HepG2 (cell line): Measurements from ENCODE around the gene SEC14L1. TPM values are rescaled to one million over a fixed set of nuclear protein-coding genes. Genes with fewer than 3 reads are reported as not detected.

Experiments
- CHCHD3 ChIP-seq: sonication (generic); formaldehyde crosslinking; IDR thresholded peaks from 2 replicates; pipeline ENCODE4 v1.8.0; 2022; ENCODE audit warnings: mild to moderate bottlenecking, missing genetic modification reagents, moderate library complexity
- EP300 ChIP-seq, 3 experiments: sonication (generic) in 1 of 3; formaldehyde crosslinking in 1 of 3; IDR thresholded peaks; 2 replicates each; pipeline versions ENCODE4 v1.5.1 to v1.6.1; 2011 to 2020; ENCODE audit warnings: low read depth in 2 of 3, low read length in 2 of 3, borderline replicate concordance in 1 of 3, improper control_type of control experiment in 1 of 3, mild to moderate bottlenecking in 1 of 3, missing genetic modification reagents in 1 of 3, moderate library complexity in 1 of 3
- ESRRA ChIP-seq: sonication (generic); formaldehyde crosslinking; IDR thresholded peaks from 2 replicates; pipeline ENCODE4 v1.5.1; 2020; ENCODE audit warnings: mild to moderate bottlenecking, low read depth, missing genetic modification reagents
- FOXA1 ChIP-seq, 2 experiments: fragments of 450-650 bp in 1 of 2; sonication (generic) in 1 of 2; formaldehyde crosslinking in 1 of 2; IDR thresholded peaks; 2 replicates each; pipeline versions ENCODE4 v1.4.0 to v1.6.1; 2016 to 2020; ENCODE audit warnings: missing genetic modification reagents in 1 of 2
- GABPB1 ChIP-seq: IDR thresholded peaks from 2 replicates; pipeline ENCODE4 v1.6.1; 2016; ENCODE audit warnings: mild to moderate bottlenecking, missing genetic modification reagents, moderate library complexity, missing compliant biosample characterization
- ISL2 ChIP-seq: sonication (generic); formaldehyde crosslinking; IDR thresholded peaks from 2 replicates; pipeline ENCODE4 v1.5.0; 2020; ENCODE audit warnings: missing genetic modification reagents
- PITX1 ChIP-seq: sonication (generic); formaldehyde crosslinking; IDR thresholded peaks from 2 replicates; pipeline ENCODE4 v1.5.1; 2020; ENCODE audit warnings: mild to moderate bottlenecking, missing genetic modification reagents
- POGZ ChIP-seq: sonication (generic); formaldehyde crosslinking; IDR thresholded peaks from 2 replicates; pipeline ENCODE4 v1.4.0; 2020; ENCODE audit warnings: mild to moderate bottlenecking, missing genetic modification reagents
- PRPF4 ChIP-seq: fragments of 200-400 bp; formaldehyde crosslinking; IDR thresholded peaks from 2 replicates; pipeline ENCODE4 v1.6.1; 2016; ENCODE audit warnings: low read length, low read depth; ENCODE audit not compliant: poor library complexity, severe bottlenecking
- RXRB ChIP-seq: IDR thresholded peaks from 2 replicates; pipeline ENCODE4 v1.6.1; 2016; ENCODE audit warnings: borderline replicate concordance, missing genetic modification reagents, missing compliant biosample characterization
- SALL2 ChIP-seq: sonication (generic); formaldehyde crosslinking; IDR thresholded peaks from 2 replicates; pipeline ENCODE4 v1.8.1; 2023; ENCODE audit warnings: mild to moderate bottlenecking, missing genetic modification reagents, inconsistent platforms
- SAP130 ChIP-seq: IDR thresholded peaks from 2 replicates; pipeline ENCODE4 v1.6.1; 2016; ENCODE audit warnings: low read depth
- SIN3B ChIP-seq: fragments of 150-350 bp; IDR thresholded peaks from 2 replicates; pipeline ENCODE4 v1.6.1; 2014; ENCODE audit warnings: low read length
- SMYD3 ChIP-seq: sonication (generic); formaldehyde crosslinking; IDR thresholded peaks from 2 replicates; pipeline ENCODE4 v1.8.1; 2023; ENCODE audit warnings: mild to moderate bottlenecking, missing genetic modification reagents
- TCF7L2 ChIP-seq: IDR thresholded peaks from 2 replicates; pipeline ENCODE4 v1.6.1; 2011; ENCODE audit warnings: mild to moderate bottlenecking, low read depth, low read length, moderate library complexity
- TOPORS ChIP-seq: sonication (generic); formaldehyde crosslinking; IDR thresholded peaks from 2 replicates; pipeline ENCODE4 v1.8.0; 2023; ENCODE audit warnings: mild to moderate bottlenecking, missing genetic modification reagents
- TRIM24 ChIP-seq: sonication (generic); formaldehyde crosslinking; IDR thresholded peaks from 2 replicates; pipeline ENCODE4 v1.8.0; 2022; ENCODE audit warnings: mild to moderate bottlenecking, missing genetic modification reagents
- ZBTB38 ChIP-seq: sonication (generic); formaldehyde crosslinking; IDR thresholded peaks from 2 replicates; pipeline ENCODE4 v1.5.1; 2020; ENCODE audit warnings: mild to moderate bottlenecking, missing genetic modification reagents
- ZNF17 ChIP-seq: sonication (generic); formaldehyde crosslinking; IDR thresholded peaks from 2 replicates; pipeline ENCODE4 v1.5.0; 2020; ENCODE audit warnings: mild to moderate bottlenecking, missing genetic modification reagents
- ZNF343 ChIP-seq: sonication (generic); formaldehyde crosslinking; IDR thresholded peaks from 2 replicates; pipeline ENCODE4 v1.4.0; 2020; ENCODE audit warnings: mild to moderate bottlenecking, missing genetic modification reagents
- ZNF446 ChIP-seq: sonication (generic); formaldehyde crosslinking; IDR thresholded peaks from 2 replicates; pipeline ENCODE4 v1.5.0; 2020; ENCODE audit warnings: mild to moderate bottlenecking, missing genetic modification reagents
- ZNF510 ChIP-seq: sonication (generic); formaldehyde crosslinking; IDR thresholded peaks from 2 replicates; pipeline ENCODE4 v1.4.0; 2020; ENCODE audit warnings: low read depth, mild to moderate bottlenecking, missing genetic modification reagents
- ZNF670 ChIP-seq: sonication (generic); formaldehyde crosslinking; IDR thresholded peaks from 2 replicates; pipeline ENCODE4 v1.8.0; 2022; ENCODE audit warnings: mild to moderate bottlenecking, missing genetic modification reagents, borderline replicate concordance
- polyA plus RNA-seq, 8 experiments: library from polyadenylated mRNA; depleted of rRNA in 3 of 8; stranded (reverse) in 7 of 8; unstranded in 1 of 8; fragments of >200 nt; fragmentation: Illumina TruSeq in 4 of 8; extraction: Trizol in 4 of 8; gene quantifications; 2 replicates each; pipeline versions ENCODE4 v1.2.1 to v1.2.3, GENCODE V29; 2011 to 2016; ENCODE audit warnings: low read depth in 4 of 8, missing spikeins in 1 of 8, mixed read lengths in 1 of 8; ENCODE audit not compliant: insufficient read depth in 1 of 8
- total RNA-seq, 5 experiments: library from RNA; depleted of rRNA; stranded (reverse); fragments of >200 nt; fragmentation: Illumina TruSeq; extraction: Trizol; gene quantifications; 2 replicates each; pipeline ENCODE4 v1.2.3, GENCODE V29; 2016; ENCODE audit warnings: low read depth in 1 of 5
- TF ChIP-seq, protein P1 (sequence below): sonication (generic); formaldehyde crosslinking; IDR thresholded peaks from 2 replicates; pipeline ENCODE4 v1.5.0; 2020; ENCODE audit warnings: mild to moderate bottlenecking, missing genetic modification reagents, borderline replicate concordance
- TF ChIP-seq, protein P2 (sequence below): IDR thresholded peaks from 2 replicates; pipeline ENCODE4 v1.6.1; 2012; ENCODE audit warnings: low read depth, low read length, improper control_type of control experiment
- TF ChIP-seq, protein P3 (sequence below): IDR thresholded peaks from 2 replicates; pipeline ENCODE4 v1.6.1; 2016

The SEC14L1 gene
- total and polyA plus RNA-seq, 2 of the 13 experiments (the other 11 are each of a cell fraction or from before 2014, with no cell fraction given), result 26.3 to 43.9 TPM

DNA sequence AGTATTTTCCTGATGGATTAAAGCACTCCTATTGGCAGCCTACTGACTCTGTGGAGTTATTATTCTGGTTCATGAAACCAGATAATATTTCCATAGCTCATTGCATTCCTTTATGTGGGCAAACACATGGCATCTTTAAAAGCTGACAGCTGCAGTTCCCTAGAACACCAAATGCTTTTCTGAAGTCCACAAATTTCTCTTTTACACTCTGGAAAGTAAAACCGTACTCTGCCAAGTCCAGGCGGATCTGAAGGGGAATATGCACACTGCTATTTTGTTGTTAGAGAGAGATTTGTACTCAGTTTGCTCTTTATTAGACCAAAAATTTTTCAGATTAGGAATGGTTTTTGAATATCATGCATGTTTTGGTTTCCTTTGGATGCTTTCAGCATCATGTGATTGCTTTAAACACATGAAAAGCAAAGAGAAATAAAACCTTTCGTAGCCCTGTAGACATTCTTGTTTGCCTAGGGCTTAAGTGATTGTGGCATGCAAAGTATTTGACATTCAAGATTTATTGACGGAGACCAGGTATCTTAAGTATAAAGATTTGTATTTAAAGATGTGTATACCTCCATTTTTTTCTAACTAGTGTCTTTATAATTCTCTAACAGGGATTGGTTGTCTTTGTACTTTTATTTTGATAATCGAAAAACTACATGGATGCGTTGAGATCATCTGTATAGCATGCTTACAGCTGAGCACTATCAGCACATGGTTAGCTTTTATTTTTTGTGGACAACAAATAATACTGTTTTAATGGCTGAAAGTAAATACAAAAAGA lies 19.5 kb downstream of the SEC14L1 start (continued):
- 0 out of 4 replicates have a peak, but pooled peaks of 1 of the 2 experiments have one; percentile 14 for TF ChIP-seq EP300 (IDR thresholded peaks at IDR 0.05; ENCODE audit: low read depth in 2 of 2, low read length in 2 of 2)
- no peak for TF ChIP-seq EP300 (CRISPR knock-in tag; IDR thresholded peaks at IDR 0.05; ENCODE audit: borderline replicate concordance)
- TF ChIP-seq GABPB1 (CRISPR knock-in tag), result no peak
- TF ChIP-seq SIN3B, result no peak
- TF ChIP-seq ESRRA (CRISPR knock-in tag), result no peak
- TF ChIP-seq, protein P1, sequence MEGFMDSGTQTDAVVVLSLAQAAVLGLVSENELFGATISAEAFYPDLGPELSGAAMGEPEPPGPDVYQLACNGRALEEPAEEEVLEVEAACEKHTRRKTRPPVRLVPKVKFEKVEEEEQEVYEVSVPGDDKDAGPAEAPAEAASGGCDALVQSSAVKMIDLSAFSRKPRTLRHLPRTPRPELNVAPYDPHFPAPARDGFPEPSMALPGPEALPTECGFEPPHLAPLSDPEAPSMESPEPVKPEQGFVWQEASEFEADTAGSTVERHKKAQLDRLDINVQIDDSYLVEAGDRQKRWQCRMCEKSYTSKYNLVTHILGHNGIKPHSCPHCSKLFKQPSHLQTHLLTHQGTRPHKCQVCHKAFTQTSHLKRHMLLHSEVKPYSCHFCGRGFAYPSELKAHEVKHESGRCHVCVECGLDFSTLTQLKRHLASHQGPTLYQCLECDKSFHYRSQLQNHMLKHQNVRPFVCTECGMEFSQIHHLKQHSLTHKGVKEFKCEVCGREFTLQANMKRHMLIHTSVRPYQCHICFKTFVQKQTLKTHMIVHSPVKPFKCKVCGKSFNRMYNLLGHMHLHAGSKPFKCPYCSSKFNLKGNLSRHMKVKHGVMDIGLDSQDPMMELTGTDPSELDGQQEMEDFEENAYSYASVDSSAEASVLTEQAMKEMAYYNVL (CRISPR knock-in tag), result no peak
- TF ChIP-seq TCF7L2, result no peak
- no peak for TF ChIP-seq POGZ
- TF ChIP-seq ZNF670 (CRISPR knock-in tag), result no peak
- no peak for TF ChIP-seq ZNF446 (CRISPR knock-in tag)
- TF ChIP-seq, protein P2, sequence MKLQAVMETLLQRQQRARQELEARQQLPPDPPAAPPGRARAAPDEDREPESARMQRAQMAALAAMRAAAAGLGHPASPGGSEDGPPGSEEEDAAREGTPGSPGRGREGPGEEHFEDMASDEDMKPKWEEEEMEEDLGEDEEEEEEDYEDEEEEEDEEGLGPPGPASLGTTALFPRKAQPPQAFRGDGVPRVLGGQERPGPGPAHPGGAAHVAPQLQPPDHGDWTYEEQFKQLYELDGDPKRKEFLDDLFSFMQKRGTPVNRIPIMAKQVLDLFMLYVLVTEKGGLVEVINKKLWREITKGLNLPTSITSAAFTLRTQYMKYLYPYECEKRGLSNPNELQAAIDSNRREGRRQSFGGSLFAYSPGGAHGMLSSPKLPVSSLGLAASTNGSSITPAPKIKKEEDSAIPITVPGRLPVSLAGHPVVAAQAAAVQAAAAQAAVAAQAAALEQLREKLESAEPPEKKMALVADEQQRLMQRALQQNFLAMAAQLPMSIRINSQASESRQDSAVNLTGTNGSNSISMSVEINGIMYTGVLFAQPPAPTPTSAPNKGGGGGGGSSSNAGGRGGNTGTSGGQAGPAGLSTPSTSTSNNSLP, result peak; percentile 42; the same call in 1 of the 2 replicates
- no peak for TF ChIP-seq ZNF17
- TF ChIP-seq TRIM24 (CRISPR knock-in tag), result no peak
- TF ChIP-seq SAP130 (CRISPR knock-in tag), result peak; percentile 19
- no peak for TF ChIP-seq PRPF4
- no peak for TF ChIP-seq SMYD3 (CRISPR knock-in tag)
- TF ChIP-seq, protein P3, sequence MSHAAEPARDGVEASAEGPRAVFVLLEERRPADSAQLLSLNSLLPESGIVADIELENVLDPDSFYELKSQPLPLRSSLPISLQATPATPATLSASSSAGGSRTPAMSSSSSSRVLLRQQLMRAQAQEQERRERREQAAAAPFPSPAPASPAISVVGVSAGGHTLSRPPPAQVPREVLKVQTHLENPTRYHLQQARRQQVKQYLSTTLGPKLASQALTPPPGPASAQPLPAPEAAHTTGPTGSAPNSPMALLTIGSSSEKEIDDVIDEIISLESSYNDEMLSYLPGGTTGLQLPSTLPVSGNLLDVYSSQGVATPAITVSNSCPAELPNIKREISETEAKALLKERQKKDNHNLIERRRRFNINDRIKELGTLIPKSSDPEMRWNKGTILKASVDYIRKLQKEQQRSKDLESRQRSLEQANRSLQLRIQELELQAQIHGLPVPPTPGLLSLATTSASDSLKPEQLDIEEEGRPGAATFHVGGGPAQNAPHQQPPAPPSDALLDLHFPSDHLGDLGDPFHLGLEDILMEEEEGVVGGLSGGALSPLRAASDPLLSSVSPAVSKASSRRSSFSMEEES (CRISPR knock-in tag), result peak; percentile 72
- no peak for TF ChIP-seq ZNF343 (CRISPR knock-in tag)
- TF ChIP-seq CHCHD3 (CRISPR knock-in tag), result no peak
- no peak for TF ChIP-seq SALL2 (CRISPR knock-in tag)
- TF ChIP-seq FOXA1 (IDR thresholded peaks at IDR 0.05), result no peak
- TF ChIP-seq FOXA1 (CRISPR knock-in tag; IDR thresholded peaks at IDR 0.05), result peak; percentile 72
- TF ChIP-seq ISL2 (CRISPR knock-in tag), result no peak
- no peak for TF ChIP-seq TOPORS
- peak; percentile 82 for TF ChIP-seq PITX1 (CRISPR knock-in tag)
- TF ChIP-seq ZNF510, result no peak
- no peak for TF ChIP-seq ZBTB38 (CRISPR knock-in tag)
- peak; percentile 34; the same call in 1 of the 2 replicates for TF ChIP-seq RXRB (CRISPR knock-in tag)
